Fibroblast of skin of abdomen (primary cell): ENCODE measurements around the gene PEPD.
A peak's percentile ranks its signal among the peaks of the same experiment; 100 is the strongest.

Experiments used
- DNase-seq: peaks from one replicate; pipeline ENCODE4 v3.0.0-alpha.2; 2013

The PEPD gene

DNA sequence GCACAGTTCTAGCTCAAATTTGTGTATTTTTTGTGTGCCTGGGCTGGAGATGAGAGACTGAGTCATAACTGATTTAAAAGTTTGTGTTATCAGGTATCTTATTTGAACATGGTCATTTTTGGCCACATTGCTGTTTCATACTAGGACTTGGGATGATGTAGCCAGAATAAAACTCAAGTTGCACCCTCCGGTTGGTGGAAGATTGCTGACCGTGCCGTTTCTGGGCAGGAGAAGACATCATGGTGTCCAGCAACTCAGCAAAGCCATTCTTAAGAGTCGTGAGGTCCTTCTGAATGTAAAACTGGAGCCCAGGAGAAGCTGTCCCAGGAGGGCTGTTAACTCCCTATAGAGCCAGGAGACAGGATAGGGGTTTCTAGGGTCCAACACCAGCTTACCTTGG is 140.5 kb downstream of the PEPD start:
- no peak for DNase-seq

- DNase-seq: no peak
These were observed 142.3 kb downstream of the PEPD start for GRCh38 chr19:33379151-33379829.

GRCh38 chr19:33377586-33378475 is 143.8 kb downstream of the PEPD start:
- peak; percentile 16 for DNase-seq

DNA sequence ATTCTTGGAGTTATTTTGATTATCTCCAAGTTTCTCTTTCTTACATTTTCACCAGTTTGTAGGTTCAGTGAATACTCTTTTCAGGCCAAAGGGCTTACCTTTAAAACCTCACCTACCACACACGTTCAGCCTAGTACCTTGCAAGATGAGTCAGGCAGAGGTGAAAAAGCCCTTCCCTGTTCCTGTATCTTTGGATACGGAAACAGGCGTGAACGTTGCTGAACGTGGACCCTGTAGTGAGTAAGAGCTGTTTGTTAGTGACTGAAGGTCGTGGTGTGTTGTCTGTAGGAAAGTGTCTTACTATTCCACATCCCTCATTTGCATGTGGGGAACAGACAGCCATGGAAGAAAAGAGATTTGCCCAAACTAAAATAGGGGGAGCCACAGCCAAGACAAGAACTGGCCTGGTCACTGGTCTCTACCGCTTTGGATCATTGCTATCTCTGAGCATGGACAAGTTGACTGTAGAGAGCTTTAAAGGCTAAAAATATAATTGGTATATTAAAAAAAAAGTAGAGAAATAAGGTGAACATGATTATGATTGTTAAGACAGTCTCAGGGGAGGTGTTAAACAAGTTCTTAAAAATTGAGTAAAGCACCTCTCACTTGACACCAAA is 144.5 kb downstream of the PEPD start:
- DNase-seq: no peak

- DNase-seq: peak; percentile 87
These were observed 145.2 kb downstream of the PEPD start for GRCh38 chr19:33376423-33376822.

DNA sequence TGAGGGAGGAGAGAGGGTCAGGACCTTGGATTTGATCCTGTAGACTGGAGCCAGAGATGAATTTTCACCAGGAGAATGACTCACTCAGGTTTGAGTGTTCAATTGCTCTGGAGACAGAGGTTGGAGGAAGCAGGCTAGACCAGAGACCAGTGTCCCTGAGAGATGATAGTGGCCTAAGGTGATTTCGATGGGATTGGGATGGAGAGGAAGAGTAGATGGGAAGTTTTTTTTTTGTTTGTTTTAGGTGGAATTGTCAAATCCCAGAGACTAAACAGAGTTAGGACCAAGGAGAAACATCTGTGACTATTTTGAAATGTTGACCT is 145.8 kb downstream of the PEPD start:
- peak; percentile 35 for DNase-seq

GRCh38 chr19:33375156-33375836 is 146.3 kb downstream of the PEPD start:
- DNase-seq: no peak

DNA sequence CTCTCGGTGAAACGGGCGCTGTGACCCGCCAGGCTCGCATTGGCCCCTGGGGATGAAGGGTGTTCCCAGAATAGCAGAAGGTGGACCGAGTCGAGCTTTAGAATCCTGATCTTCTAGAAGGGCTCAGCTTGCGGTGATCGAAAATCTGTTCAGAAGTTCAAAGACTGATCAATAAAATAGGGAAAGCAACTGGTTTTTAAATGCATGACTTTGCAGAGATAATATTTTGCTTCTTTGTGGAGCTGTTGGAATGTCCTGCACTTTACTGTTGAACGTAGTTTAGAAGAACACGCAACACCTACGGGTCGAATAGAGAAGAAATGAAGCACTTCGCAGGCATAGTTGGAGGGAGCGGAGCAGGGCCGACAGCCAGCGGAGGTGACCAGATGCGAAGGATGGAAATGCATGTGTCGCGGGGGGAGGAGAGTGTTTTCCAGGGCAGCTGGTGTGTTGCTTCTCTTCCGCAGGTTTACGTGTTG is 147.3 kb downstream of the PEPD start:
- DNase-seq: peak; percentile 22

- DNase-seq: peak; percentile 93
These were observed 147.9 kb downstream of the PEPD start, which contains the start of gene CEBPG for GRCh38 chr19:33373453-33374235. CEBPG (plus strand) TSS chr19:33373709; CDS start chr19:33379240, 5,531 bp downstream.

DNA sequence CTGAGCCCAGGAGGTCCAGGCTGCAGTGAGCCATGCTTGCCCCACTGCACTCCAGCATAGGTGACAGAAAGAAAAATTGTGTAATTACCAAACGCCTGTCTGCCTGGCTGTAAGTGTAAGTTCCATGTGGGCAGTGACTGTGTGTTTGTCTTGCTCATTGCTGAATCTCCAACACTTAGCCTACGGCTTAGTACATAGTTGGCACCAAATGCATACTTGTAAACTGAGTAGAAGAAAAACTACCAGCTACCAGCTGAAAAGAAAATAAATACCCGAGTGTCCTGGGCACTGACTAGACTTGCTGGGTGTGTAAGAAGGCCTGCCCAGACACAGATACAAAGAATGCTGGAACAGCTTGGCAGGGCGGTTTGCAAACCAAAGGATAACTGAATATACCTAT is 150.8 kb downstream of the PEPD start:
- DNase-seq: no peak

DNA sequence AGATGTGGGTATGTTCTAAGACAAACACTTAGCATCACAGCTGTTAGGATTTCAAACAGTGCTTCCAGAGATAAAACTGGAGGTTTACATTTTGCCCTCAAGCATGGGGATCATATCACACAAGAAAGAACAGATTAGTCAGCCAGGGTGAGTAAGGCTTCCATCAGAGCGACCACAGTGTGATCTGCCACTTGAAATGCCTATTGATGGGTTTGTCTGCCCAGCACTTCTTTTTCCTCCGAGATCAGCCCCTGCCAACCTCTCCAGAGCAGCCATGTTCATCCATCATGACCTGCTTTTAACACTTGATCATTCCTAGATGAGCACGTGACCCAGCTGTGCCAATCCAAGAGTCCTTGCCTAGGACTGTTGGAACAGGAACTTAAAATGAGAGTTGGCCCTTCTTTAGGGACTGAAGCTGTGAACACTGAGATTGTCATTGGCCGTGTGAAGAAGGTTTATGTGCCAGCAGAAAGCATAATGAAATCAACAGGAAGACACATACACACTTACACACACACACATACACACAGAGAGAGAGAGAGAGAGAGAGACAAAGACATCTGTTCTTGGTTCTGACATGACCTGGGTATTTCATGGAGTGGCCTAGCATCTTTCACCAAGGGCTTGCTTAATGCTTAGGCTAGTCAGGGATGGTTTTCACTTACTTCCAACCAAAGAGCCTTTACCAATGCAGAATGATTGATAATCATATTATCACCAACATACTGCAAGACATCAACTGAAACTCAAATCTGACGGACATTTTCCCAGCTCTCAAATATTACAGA is 153.3 kb downstream of the PEPD start:
- DNase-seq: peak; percentile 25

DNA sequence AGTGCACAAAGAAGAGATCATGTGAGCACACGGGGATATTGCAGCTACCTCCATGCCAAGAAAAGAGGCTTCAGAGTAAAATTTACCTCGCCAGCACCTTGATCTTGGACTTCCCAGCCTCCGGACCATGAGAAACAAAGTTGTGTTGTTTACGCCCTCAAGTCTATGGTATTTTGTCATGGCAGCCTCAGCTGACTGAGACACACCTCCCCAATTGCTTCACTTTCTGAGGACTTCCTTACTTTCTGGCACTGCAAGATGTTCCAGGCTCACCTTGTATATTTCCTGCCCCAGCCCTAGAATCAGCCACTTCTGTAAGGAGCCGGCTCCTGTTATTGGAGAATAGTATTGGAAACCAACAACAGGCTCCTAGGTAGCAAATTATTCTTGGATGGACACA is 154.7 kb downstream of the PEPD start:
- no peak for DNase-seq

GRCh38 chr19:33366127-33366526 is 155.5 kb downstream of the PEPD start:
- no peak for DNase-seq

- DNase-seq: no peak
These were observed 155.9 kb downstream of the PEPD start for GRCh38 chr19:33365691-33366090.

GRCh38 chr19:33363476-33363875 is 158.1 kb downstream of the PEPD start:
- DNase-seq: no peak

DNA sequence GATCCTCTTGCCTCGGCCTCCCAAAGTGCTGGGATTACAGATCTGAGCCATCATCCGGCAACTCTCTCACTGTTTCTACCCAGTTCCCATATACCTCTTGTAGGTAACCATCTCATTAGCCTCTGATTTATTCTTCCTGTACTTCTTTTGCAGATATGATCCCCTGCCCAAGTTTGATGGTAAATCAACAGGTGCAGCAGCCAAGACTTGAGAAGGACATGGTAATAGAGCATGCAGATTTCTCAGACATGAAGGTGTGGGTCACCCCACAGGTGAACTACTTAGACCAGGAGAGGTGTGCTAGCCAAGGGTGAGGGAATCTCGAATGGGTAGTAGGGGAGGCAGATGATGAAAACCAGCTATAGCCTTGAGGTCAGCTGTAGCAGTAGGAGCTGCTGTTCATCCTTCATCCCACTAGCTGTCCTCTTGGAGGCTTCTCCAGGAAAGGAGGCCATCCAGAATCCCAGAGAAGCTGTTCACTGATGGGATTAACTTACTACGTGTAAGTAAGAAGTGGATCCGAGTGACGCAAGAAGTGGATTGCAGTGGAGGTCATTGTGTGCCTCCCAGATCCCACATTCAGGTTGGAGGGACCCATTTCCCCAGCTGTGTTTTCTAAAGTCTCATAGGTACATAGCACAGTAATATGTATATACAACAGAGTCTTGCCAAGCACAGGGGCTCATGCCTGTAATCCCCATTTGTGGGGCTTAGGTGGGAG is 158.9 kb downstream of the PEPD start:
- no peak for DNase-seq

GRCh38 chr19:33359581-33359980 is 162.0 kb downstream of the PEPD start:
- DNase-seq: no peak

DNA sequence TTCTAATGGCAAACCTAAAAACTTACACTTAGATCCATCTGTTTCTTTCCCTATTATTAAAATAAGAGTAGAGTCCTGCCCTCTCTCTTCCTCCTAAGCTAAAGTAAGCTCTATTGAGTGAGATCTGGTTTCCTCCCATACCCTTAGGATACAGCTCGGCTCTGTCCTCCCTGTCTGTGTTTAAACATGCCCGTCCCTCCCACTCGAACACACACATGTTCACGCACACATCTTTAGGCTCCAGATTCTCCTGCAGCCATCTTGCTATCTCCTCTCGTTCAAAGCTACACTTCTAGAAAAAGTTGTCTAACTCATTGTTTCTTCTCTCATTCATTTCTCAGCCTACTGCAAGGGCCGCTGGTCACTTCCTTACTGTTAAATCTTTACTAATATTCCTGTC is 163.2 kb downstream of the PEPD start:
- DNase-seq: no peak

GRCh38 chr19:33357556-33357955 is 164.0 kb downstream of the PEPD start:
- no peak for DNase-seq

DNA sequence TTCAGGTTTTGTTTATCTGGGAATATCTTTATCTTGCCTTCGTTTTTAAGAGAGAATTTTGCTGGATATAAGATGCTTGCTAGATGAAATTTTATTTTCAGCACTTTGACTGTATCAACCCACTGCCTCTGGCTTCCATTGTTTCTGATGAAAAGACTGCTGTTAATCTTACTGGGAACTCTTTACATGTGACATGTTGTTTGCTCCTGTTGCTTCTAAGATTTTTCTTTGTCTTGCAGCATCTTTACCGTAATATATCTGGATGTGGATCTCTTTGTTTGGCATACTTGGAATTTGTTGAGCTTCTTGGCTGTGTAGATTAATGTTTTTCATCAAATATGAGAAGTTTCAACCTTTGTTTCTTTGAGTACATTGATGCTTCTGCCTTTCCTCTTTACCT is 166.1 kb downstream of the PEPD start:
- no peak for DNase-seq
